K562 (cell line): ENCODE measurements around the gene MPIG6B. TPM values are rescaled to one million over a fixed set of nuclear protein-coding genes. Genes with fewer than 3 reads are reported as not detected.

Experiments
- ARID3B ChIP-seq: fragments of 250-450 bp; sonication (Bioruptor Pico); IDR thresholded peaks from 2 replicates; pipeline ENCODE4 v1.4.0; 2020; ENCODE audit warnings: borderline replicate concordance
- EWSR1 ChIP-seq: fragments of 450-650 bp; IDR thresholded peaks from 2 replicates; pipeline ENCODE4 v1.6.1; 2018; ENCODE audit warnings: borderline replicate concordance, mild to moderate bottlenecking, low read depth, moderate library complexity; ENCODE audit not compliant: partially characterized antibody
- KAT2B ChIP-seq: IDR thresholded peaks from one replicate; pipeline ENCODE4 v1.6.1; 2012; ENCODE audit warnings: low read depth, mild to moderate bottlenecking, control low read depth, inconsistent platforms, low read length, moderate library complexity
- MEF2D ChIP-seq: conservative IDR thresholded peaks from 2 replicates; pipeline ENCODE4 v1.6.1; 2016; ENCODE audit warnings: low read depth, missing genetic modification characterization, missing compliant biosample characterization
- MITF ChIP-seq: IDR thresholded peaks from 2 replicates; pipeline ENCODE4 v1.6.1; 2014; ENCODE audit warnings: antibody characterized with exemption
- PCBP1 ChIP-seq: fragments of 200-400 bp; formaldehyde crosslinking; IDR thresholded peaks from 2 replicates; pipeline ENCODE4 v1.6.1; 2018; ENCODE audit warnings: mild to moderate bottlenecking, low read depth, low read length; ENCODE audit not compliant: poor library complexity, severe bottlenecking
- RBM39 ChIP-seq: fragments of 200-400 bp; formaldehyde crosslinking; optimal IDR thresholded peaks from 2 replicates; pipeline ENCODE3; 2018; ENCODE audit warnings: low read depth, low read length
- TEAD1 ChIP-seq, 2 experiments: fragments of 450-650 bp in 1 of 2; sonication (generic) in 1 of 2; formaldehyde crosslinking; IDR thresholded peaks; 2 replicates each; pipeline versions ENCODE4 v1.4.0 to v1.8.0; 2020 to 2022; ENCODE audit warnings: mild to moderate bottlenecking in 2 of 2, missing genetic modification reagents in 1 of 2
- ZNF449 ChIP-seq: fragments of 250-450 bp; sonication (Bioruptor Pico); IDR thresholded peaks from 2 replicates; pipeline ENCODE4 v1.8.0; 2022; ENCODE audit warnings: moderate library complexity, mild to moderate bottlenecking, inconsistent platforms
- ZNF511 ChIP-seq: sonication (generic); formaldehyde crosslinking; IDR thresholded peaks from 2 replicates; pipeline ENCODE4 v1.8.0; 2022; ENCODE audit warnings: mild to moderate bottlenecking, missing genetic modification reagents
- ZNF609 ChIP-seq: sonication (generic); formaldehyde crosslinking; IDR thresholded peaks from 2 replicates; pipeline ENCODE4 v1.8.1; 2023; ENCODE audit warnings: missing genetic modification reagents, mild to moderate bottlenecking, borderline replicate concordance
- polyA plus RNA-seq, 8 experiments: library from polyadenylated mRNA; depleted of rRNA in 4 of 8; stranded (reverse) in 5 of 8; unstranded in 3 of 8; fragments of >200 nt; fragmentation: Nextera tagmentation in 2 of 8; fragmentation: Illumina TruSeq in 1 of 8; extraction: Ambion mirVana in 2 of 8; extraction: Trizol in 1 of 8; gene quantifications; 2 replicates each; pipeline versions ENCODE4 v1.2.1 to v1.2.3, GENCODE V29; 2011 to 2014; ENCODE audit warnings: inconsistent platforms in 1 of 8, missing spikeins in 1 of 8
- total RNA-seq, 7 experiments: library from RNA; depleted of rRNA in 6 of 7; stranded (reverse); fragments of >200 nt in 6 of 7; fragmentation: Illumina TruSeq in 2 of 7; extraction: Trizol in 2 of 7; gene quantifications; 2 replicates each; pipeline versions ENCODE4 v1.2.1 to v1.2.3, GENCODE V29; 2011 to 2021; ENCODE audit warnings: low replicate concordance in 1 of 7

The MPIG6B gene
- total and polyA plus RNA-seq, 9 of the 15 experiments (the other 6 are each of a cell fraction or from before 2014, with no cell fraction given) = 0.11 to 1.2 (median 0.28) TPM; not detected in 1

- TF ChIP-seq MITF = no peak
- TF ChIP-seq TEAD1 (CRISPR knock-in tag; IDR thresholded peaks at IDR 0.05) = peak in 1 of 2 experiments; percentile 69; a peak in 2 of 4 replicates
- no peak for TF ChIP-seq RBM39
- peak; percentile 42; the same call in 1 of the 2 replicates for TF ChIP-seq ZNF449 (CRISPR knock-in tag)
- peak; percentile 22; the same call in 1 of the 2 replicates for TF ChIP-seq MEF2D (tag)
- no peak for TF ChIP-seq KAT2B
- TF ChIP-seq ZNF511 (CRISPR knock-in tag) = no peak
- peak; percentile 60; the same call in 1 of the 2 replicates for TF ChIP-seq ZNF609 (CRISPR knock-in tag)
- TF ChIP-seq EWSR1 = no peak
- TF ChIP-seq ARID3B (CRISPR knock-in tag) = 0 out of 2 replicates have a peak, but pooled peaks have one; percentile 89
- no peak for TF ChIP-seq PCBP1
Measured at GRCh38 chr6:31737991-31738979, 15.1 kb downstream of the MPIG6B start (continued).
